ENCODE results near the gene PAPOLA.

DNA sequence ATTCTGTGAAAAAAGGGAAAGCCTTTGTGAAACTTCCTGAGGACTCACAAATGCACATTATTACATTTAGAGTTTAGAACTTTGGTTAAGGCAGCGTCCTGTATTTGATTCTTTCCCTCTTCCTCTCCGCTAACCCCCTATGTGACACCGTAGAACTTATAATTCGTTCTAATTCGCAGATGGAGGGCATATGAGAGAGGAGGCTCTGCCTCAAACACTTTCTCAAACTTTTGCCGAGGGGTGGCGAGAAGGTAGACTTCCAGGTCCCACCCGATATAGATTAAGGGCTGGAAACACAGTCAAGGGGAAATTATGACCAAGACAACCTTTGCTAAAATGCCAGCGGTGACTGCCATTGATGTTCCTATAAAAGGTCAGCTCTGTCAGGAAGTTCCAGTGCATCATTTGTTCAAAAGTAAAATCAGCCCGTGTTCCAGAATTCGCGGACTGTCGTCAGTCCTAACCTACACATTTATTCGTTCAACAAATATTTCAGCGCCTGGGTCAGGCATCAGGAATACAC is 904 bp upstream of the PAPOLA start:
- TF ChIP-seq, protein P1, sequence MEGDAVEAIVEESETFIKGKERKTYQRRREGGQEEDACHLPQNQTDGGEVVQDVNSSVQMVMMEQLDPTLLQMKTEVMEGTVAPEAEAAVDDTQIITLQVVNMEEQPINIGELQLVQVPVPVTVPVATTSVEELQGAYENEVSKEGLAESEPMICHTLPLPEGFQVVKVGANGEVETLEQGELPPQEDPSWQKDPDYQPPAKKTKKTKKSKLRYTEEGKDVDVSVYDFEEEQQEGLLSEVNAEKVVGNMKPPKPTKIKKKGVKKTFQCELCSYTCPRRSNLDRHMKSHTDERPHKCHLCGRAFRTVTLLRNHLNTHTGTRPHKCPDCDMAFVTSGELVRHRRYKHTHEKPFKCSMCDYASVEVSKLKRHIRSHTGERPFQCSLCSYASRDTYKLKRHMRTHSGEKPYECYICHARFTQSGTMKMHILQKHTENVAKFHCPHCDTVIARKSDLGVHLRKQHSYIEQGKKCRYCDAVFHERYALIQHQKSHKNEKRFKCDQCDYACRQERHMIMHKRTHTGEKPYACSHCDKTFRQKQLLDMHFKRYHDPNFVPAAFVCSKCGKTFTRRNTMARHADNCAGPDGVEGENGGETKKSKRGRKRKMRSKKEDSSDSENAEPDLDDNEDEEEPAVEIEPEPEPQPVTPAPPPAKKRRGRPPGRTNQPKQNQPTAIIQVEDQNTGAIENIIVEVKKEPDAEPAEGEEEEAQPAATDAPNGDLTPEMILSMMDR (IDR thresholded peaks at IDR 0.05) = no peak
- no peak for TF ChIP-seq POLR2A (IDR thresholded peaks at IDR 0.05)

Data from thyroid gland (tissue), 4 donors.